Fibroblast of mammary gland (primary cell): ENCODE results near the gene UQCR11.

Experiments used
- DNase-seq: peaks from one replicate; pipeline ENCODE4 v3.0.0-alpha.2; 2010; ENCODE audit warnings: low read depth
- H3K4me3 ChIP-seq: 2 replicates; pipeline ENCODE4 v1.5.1; 2011; ENCODE audit warnings: low read depth, mild to moderate bottlenecking, low read length, moderate library complexity; ENCODE audit not compliant: control insufficient read depth
- CTCF ChIP-seq: conservative IDR thresholded peaks from 2 replicates; pipeline ENCODE4 v1.5.1; 2011; ENCODE audit warnings: low read depth, low read length, inconsistent platforms; ENCODE audit not compliant: control insufficient read depth, insufficient read depth

The UQCR11 gene

GRCh38 chr19:1561236-1561842 is 43.9 kb downstream of the UQCR11 start:
- no peak for TF ChIP-seq CTCF
- no peak overlapping the region for H3K4me3 ChIP-seq
- no peak for DNase-seq

GRCh38 chr19:1560286-1560882 is 44.9 kb downstream of the UQCR11 start:
- no peak overlapping the region for H3K4me3 ChIP-seq
- no peak for TF ChIP-seq CTCF
- no peak for DNase-seq

GRCh38 chr19:1558552-1558951 is 46.7 kb downstream of the UQCR11 start:
- H3K4me3 ChIP-seq = no peak overlapping the region
- no peak for DNase-seq
- TF ChIP-seq CTCF = no peak

- H3K4me3 ChIP-seq = no peak overlapping the region
- DNase-seq = no peak
- TF ChIP-seq CTCF = no peak
These were observed 48.7 kb downstream of the UQCR11 start for GRCh38 chr19:1556390-1557070.

- no peak overlapping the region for H3K4me3 ChIP-seq
- no peak for DNase-seq
- TF ChIP-seq CTCF = no peak
These were observed 49.5 kb downstream of the UQCR11 start for GRCh38 chr19:1555487-1556389.

- no peak overlapping the region for H3K4me3 ChIP-seq
- no peak for TF ChIP-seq CTCF
- no peak for DNase-seq
These were observed 50.3 kb downstream of the UQCR11 start for GRCh38 chr19:1554968-1555367.
